DOHH2 (cell line): ENCODE measurements around the gene LRRC4C.

Experiments used
- H3F3A ChIP-seq: fragments of 200-600 bp; sonication (generic), shearing (Covaris generic); 2 replicates; pipeline ENCODE4 v1.6.0; 2016; ENCODE audit warnings: antibody characterized with exemption, mild to moderate bottlenecking; ENCODE audit not compliant: control insufficient read depth, insufficient read depth
- H3K27ac ChIP-seq: fragments of 200-600 bp; sonication (generic); 2 replicates; pipeline ENCODE4 v1.5.1; 2014; ENCODE audit warnings: low read depth, mild to moderate bottlenecking, low read length, moderate library complexity
- H3K27me3 ChIP-seq: fragments of 200-600 bp; sonication (generic); 2 replicates; pipeline ENCODE4 v1.6.1; 2014; ENCODE audit warnings: mild to moderate bottlenecking, low read length, mixed read lengths; ENCODE audit not compliant: control insufficient read depth
- H3K36me3 ChIP-seq: fragments of 200-600 bp; sonication (generic); 2 replicates; pipeline ENCODE4 v1.6.1; 2014; ENCODE audit warnings: mild to moderate bottlenecking, low read length, moderate library complexity, mixed read lengths; ENCODE audit not compliant: control insufficient read depth
- H3K4me1 ChIP-seq: fragments of 200-600 bp; sonication (generic); 2 replicates; pipeline ENCODE4 v1.6.1; 2014; ENCODE audit warnings: mild to moderate bottlenecking, low read length, mixed read lengths; ENCODE audit not compliant: control insufficient read depth
- H3K4me2 ChIP-seq: fragments of 200-600 bp; sonication (generic); 2 replicates; pipeline ENCODE4 v1.6.0; 2014; ENCODE audit warnings: mild to moderate bottlenecking, low read length, moderate library complexity
- H3K4me3 ChIP-seq: fragments of 200-600 bp; sonication (generic); 2 replicates; pipeline ENCODE4 v1.5.1; 2014; ENCODE audit warnings: mild to moderate bottlenecking, low read length, mixed read lengths
- H3K79me2 ChIP-seq: fragments of 200-600 bp; sonication (generic); 2 replicates; pipeline ENCODE4 v1.6.1; 2014; ENCODE audit warnings: mild to moderate bottlenecking, low read length, mixed read lengths; ENCODE audit not compliant: control insufficient read depth
- H3K9me2 ChIP-seq: fragments of 200-600 bp; sonication (generic); replicated peaks from 2 replicates; pipeline ENCODE4 v1.6.1; 2014; ENCODE audit warnings: mild to moderate bottlenecking, low read length, mixed read lengths; ENCODE audit not compliant: control insufficient read depth
- H3K9me3 ChIP-seq: fragments of 200-600 bp; sonication (generic); 2 replicates; pipeline ENCODE4 v1.6.1; 2014; ENCODE audit warnings: antibody characterized with exemption, low read length, mixed read lengths; ENCODE audit not compliant: control insufficient read depth, insufficient read depth
- H4K20me1 ChIP-seq: fragments of 200-600 bp; sonication (generic); 2 replicates; pipeline ENCODE4 v1.6.0; 2014; ENCODE audit warnings: low read depth, mild to moderate bottlenecking, antibody characterized with exemption, low read length, moderate library complexity; ENCODE audit not compliant: control insufficient read depth, insufficient read depth
- EZH2phosphoT487 ChIP-seq: fragments of 200-600 bp; sonication (generic); IDR thresholded peaks from 2 replicates; pipeline ENCODE4 v1.6.1; 2017; ENCODE audit warnings: borderline replicate concordance, mild to moderate bottlenecking, antibody characterized with exemption, low read length, moderate library complexity, mixed read lengths
- TF ChIP-seq, protein P1 (sequence below): fragments of 200-600 bp; sonication (generic); IDR thresholded peaks from one replicate; pipeline ENCODE4 v1.5.1; 2014; ENCODE audit warnings: antibody characterized with exemption, mild to moderate bottlenecking, low read depth, low read length; ENCODE audit not compliant: poor library complexity, severe bottlenecking

The LRRC4C gene

GRCh38 chr11:41498726-41499125, 39.3 kb upstream of the LRRC4C start:
- TF ChIP-seq, protein P1, sequence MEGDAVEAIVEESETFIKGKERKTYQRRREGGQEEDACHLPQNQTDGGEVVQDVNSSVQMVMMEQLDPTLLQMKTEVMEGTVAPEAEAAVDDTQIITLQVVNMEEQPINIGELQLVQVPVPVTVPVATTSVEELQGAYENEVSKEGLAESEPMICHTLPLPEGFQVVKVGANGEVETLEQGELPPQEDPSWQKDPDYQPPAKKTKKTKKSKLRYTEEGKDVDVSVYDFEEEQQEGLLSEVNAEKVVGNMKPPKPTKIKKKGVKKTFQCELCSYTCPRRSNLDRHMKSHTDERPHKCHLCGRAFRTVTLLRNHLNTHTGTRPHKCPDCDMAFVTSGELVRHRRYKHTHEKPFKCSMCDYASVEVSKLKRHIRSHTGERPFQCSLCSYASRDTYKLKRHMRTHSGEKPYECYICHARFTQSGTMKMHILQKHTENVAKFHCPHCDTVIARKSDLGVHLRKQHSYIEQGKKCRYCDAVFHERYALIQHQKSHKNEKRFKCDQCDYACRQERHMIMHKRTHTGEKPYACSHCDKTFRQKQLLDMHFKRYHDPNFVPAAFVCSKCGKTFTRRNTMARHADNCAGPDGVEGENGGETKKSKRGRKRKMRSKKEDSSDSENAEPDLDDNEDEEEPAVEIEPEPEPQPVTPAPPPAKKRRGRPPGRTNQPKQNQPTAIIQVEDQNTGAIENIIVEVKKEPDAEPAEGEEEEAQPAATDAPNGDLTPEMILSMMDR: peak; percentile 39
- no peak for TF ChIP-seq EZH2phosphoT487
- Histone ChIP-seq H4K20me1 (no peaks in the 10 kb centered on the region), H3K4me2 (no peak overlapping the region), H3K4me1 (no peaks in the 10 kb centered on the region), H3K27me3 (peaks cover 3% of the 10 kb centered on the region), H3K4me3 (no peak overlapping the region), H3F3A (no peaks in the 10 kb centered on the region), H3K27ac (no peak overlapping the region), H3K9me3 (no peaks in the 10 kb centered on the region), H3K9me2 (no peaks in the 10 kb centered on the region), H3K79me2 (no peaks in the 10 kb centered on the region), H3K36me3 (no peaks in the 10 kb centered on the region)

- TF ChIP-seq, protein P1: no peak
- no peak for TF ChIP-seq EZH2phosphoT487
- no peaks in the 10 kb centered on the region for H3K9me3 ChIP-seq
- H3K36me3 ChIP-seq: no peaks in the 10 kb centered on the region
- H3K79me2 ChIP-seq: no peaks in the 10 kb centered on the region
- H3K9me2 ChIP-seq: no peaks in the 10 kb centered on the region
- no peaks in the 10 kb centered on the region for H4K20me1 ChIP-seq
- peaks cover 3% of the 10 kb centered on the region for H3K27me3 ChIP-seq
- H3K4me3 ChIP-seq: no peak overlapping the region
- no peaks in the 10 kb centered on the region for H3F3A ChIP-seq
- H3K4me1 ChIP-seq: no peaks in the 10 kb centered on the region
- no peak overlapping the region for H3K4me2 ChIP-seq
- H3K27ac ChIP-seq: no peak overlapping the region
Observed at GRCh38 chr11:41497974-41498373, 38.5 kb upstream of the LRRC4C start.

- Histone ChIP-seq H3K9me3 (no peaks in the 10 kb centered on the region), H3K27ac (no peak overlapping the region), H3K36me3 (no peaks in the 10 kb centered on the region), H3K4me1 (no peaks in the 10 kb centered on the region), H3K4me3 (no peak overlapping the region), H3F3A (no peaks in the 10 kb centered on the region), H3K27me3 (peaks cover 3% of the 10 kb centered on the region), H4K20me1 (no peaks in the 10 kb centered on the region), H3K79me2 (no peaks in the 10 kb centered on the region), H3K4me2 (no peak overlapping the region), H3K9me2 (no peaks in the 10 kb centered on the region)
- TF ChIP-seq, protein P1: no peak
- no peak for TF ChIP-seq EZH2phosphoT487
Observed at GRCh38 chr11:41494716-41495115, 35.3 kb upstream of the LRRC4C start.
